ENCODE results near the gene INAVA.
"Not testable (repeated sequence)": the region's sequence is repeated elsewhere in the genome, so short reads cannot be mapped to it uniquely, and the experiment has no call there.

INAVA gene

GRCh38 chr1:200922406-200922805, 27.7 kb downstream of the INAVA start:
- Histone ChIP-seq H3K27me3 (ENCODE audit: insufficient read depth, low read depth, severe bottlenecking) (no peaks in the 10 kb centered on the region), H3K9me3 (ENCODE audit: severe bottlenecking) (peaks cover 2% of the 10 kb centered on the region), H3K4me3 (ENCODE audit: low read depth, low read length) (no peak overlapping the region), H3K27ac (no peak overlapping the region), H3K36me3 (no peaks in the 10 kb centered on the region)
- no peak for TF ChIP-seq CTCF (IDR thresholded peaks at IDR 0.05; ENCODE audit: low read depth, low read length)
- DNase-seq, result no peak

GRCh38 chr1:200923601-200924000, 28.9 kb downstream of the INAVA start:
- Histone ChIP-seq H3K27me3 (ENCODE audit: insufficient read depth, low read depth, severe bottlenecking) (no peaks in the 10 kb centered on the region), H3K27ac (no peak overlapping the region), H3K36me3 (no peaks in the 10 kb centered on the region), H3K9me3 (ENCODE audit: severe bottlenecking) (peaks cover 2% of the 10 kb centered on the region), H3K4me3 (ENCODE audit: low read depth, low read length) (no peak overlapping the region)
- no peak for TF ChIP-seq CTCF (IDR thresholded peaks at IDR 0.05; ENCODE audit: low read depth, low read length)
- no peak for DNase-seq

GRCh38 chr1:200925831-200926230, 31.1 kb downstream of the INAVA start:
- Histone ChIP-seq H3K4me3 (ENCODE audit: low read depth, low read length) (no peak overlapping the region), H3K27me3 (ENCODE audit: insufficient read depth, low read depth, severe bottlenecking) (no peaks in the 10 kb centered on the region), H3K9me3 (ENCODE audit: severe bottlenecking) (no peaks in the 10 kb centered on the region), H3K36me3 (no peaks in the 10 kb centered on the region), H3K27ac (no peak overlapping the region)
- no peak for DNase-seq
- no peak for TF ChIP-seq CTCF (IDR thresholded peaks at IDR 0.05; ENCODE audit: low read depth, low read length)

GRCh38 chr1:200929530-200930278, 35.0 kb downstream of the INAVA start:
- Histone ChIP-seq H3K4me3 (ENCODE audit: low read depth, low read length) (no peak overlapping the region), H3K27ac (no peak overlapping the region), H3K36me3 (no peaks in the 10 kb centered on the region), H3K27me3 (ENCODE audit: insufficient read depth, low read depth, severe bottlenecking) (no peaks in the 10 kb centered on the region), H3K9me3 (ENCODE audit: severe bottlenecking) (no peaks in the 10 kb centered on the region)
- TF ChIP-seq CTCF (IDR thresholded peaks at IDR 0.05; ENCODE audit: low read depth, low read length), result no peak
- DNase-seq, result no peak

- not testable (repeated sequence) for H3K27me3 ChIP-seq (ENCODE audit: insufficient read depth, low read depth, severe bottlenecking); H3K36me3 ChIP-seq; H3K27ac ChIP-seq; H3K9me3 ChIP-seq (ENCODE audit: severe bottlenecking); DNase-seq; H3K4me3 ChIP-seq (ENCODE audit: low read depth, low read length)
Measured at GRCh38 chr1:200930285-200930684, 35.6 kb downstream of the INAVA start.

GRCh38 chr1:200931776-200932175, 37.1 kb downstream of the INAVA start:
- no peaks in the 10 kb centered on the region for H3K36me3 ChIP-seq
- H3K9me3 ChIP-seq (ENCODE audit: severe bottlenecking), result no peaks in the 10 kb centered on the region
- no peak for TF ChIP-seq CTCF (IDR thresholded peaks at IDR 0.05; ENCODE audit: low read depth, low read length)
- H3K27me3 ChIP-seq (ENCODE audit: insufficient read depth, low read depth, severe bottlenecking), result no peaks in the 10 kb centered on the region
- H3K4me3 ChIP-seq (ENCODE audit: low read depth, low read length), result no peak overlapping the region
- no peak overlapping the region for H3K27ac ChIP-seq
- no peak for DNase-seq

Data from WERI-Rb-1 (cell line).